GM19193 (cell line): Measurements from ENCODE around the gene ABL2.

Experiments
- POLR2A ChIP-seq: IDR thresholded peaks from 4 replicates; pipeline ENCODE4 v1.6.1; 2011; ENCODE audit not compliant: insufficient read depth, insufficient read length; ENCODE audit errors: extremely low read depth

ABL2 gene

DNA sequence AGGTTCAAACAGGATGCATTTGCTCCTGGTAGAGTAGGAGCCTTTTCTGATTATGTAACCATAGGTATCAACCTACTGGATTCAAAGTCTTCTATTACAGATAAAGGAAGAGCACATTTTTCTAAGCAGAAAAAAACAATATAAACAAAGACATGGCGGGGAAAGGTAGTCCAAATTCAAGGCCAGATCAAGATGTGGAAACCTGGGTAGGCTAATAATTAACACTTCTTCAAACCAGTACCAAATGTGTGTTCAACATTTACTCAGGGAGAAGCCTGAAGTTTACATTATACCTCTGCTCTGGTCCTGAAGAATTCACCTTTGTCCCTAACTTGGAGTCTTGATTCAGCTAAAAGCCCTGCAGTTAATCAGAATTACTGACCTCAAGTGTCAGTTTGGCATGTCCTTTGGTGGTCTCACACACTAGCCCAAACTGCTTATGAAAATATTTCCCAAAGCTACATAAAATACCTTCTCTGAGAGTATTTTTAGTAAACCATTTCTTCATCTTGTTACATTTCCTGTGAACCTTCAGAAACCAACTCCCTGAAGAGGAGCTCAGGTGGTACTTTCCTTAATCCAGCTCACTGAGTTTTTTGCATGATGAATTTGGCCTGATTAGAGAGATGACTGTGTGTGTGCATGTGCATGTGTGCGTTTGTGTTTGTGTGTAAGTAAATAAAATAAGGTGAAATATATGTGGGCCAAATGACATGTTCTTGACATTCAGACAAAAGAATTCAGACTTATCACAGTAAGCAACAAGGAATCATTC lies 77.4 kb downstream of the ABL2 start:
- TF ChIP-seq POLR2A: no peak

DNA sequence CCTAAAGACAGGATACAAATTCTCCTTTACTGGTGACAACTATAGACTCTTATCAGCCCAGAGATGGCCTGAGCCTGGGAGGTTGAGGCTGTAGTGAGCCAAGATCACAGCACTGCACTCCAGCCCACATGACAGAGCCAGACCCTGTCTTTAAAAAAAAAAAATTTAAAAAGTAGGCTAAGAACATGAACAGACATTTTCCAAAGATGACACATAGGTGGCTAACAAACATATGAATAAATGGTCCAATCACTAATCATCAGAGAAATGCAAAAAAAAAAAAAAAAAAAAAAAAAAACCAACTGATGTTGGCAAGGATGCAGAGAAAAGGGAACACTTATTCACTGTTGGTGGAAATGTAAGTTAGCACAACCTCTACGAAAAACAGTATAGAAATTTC lies 82.6 kb downstream of the ABL2 start:
- no peak for TF ChIP-seq POLR2A

DNA sequence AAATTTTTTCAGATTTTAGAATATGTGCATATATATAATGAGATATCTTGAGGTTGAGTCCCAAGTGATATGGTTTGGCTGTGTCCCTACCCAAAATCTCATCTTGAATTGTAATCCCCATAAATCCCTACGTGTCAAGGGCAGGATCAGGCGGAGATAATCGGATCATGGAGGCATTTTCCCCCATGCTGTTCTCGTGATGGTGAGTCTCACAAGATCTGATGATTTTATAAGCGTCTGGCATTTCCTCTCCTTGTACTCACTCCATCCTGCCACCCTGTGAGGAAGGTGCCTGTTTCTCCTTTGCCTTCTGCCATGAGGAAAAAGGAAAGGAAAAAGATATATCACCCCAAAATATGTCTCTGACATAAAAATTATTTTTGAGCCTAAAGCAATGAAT lies 83.0 kb downstream of the ABL2 start:
- TF ChIP-seq POLR2A: no peak

- TF ChIP-seq POLR2A: no peak
Measured at GRCh38 chr1:179145521-179145920, 84.0 kb downstream of the ABL2 start.

DNA sequence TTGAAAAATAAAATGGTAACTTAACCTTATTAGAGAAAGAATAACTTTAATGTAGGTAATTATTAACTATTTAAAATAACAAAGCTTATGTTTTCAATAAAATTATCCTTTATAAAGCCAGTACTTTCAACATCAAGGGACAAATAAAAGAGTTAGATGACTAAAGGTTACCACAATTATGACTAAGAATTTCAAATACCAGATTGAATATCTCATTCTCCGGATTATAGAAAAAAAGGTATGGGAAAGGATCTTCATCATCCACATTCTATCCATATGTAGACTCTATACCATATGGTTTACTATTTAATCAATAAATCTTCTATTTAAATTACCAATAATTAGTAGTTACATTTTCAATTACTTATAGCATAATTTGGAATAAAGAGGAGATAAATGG lies 84.9 kb downstream of the ABL2 start:
- TF ChIP-seq POLR2A: no peak

DNA sequence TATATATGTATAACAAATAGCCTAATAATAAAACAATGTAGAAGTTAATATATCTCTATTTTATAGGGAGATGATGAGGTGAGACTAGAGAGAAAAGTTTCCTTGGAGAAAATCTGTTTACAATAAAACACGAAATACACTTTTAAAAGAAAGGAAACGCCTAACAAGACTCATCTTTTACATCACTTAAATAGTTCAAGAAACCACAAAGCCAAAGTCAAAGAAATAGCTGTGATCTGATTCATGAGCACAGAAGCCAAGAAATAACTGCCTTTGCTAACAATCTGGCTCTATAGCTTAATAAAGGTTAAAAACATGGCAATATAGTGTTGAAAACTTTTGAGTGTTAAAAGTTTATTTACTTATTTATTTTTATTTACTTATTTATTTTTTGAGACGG lies 86.2 kb downstream of the ABL2 start:
- no peak for TF ChIP-seq POLR2A

DNA sequence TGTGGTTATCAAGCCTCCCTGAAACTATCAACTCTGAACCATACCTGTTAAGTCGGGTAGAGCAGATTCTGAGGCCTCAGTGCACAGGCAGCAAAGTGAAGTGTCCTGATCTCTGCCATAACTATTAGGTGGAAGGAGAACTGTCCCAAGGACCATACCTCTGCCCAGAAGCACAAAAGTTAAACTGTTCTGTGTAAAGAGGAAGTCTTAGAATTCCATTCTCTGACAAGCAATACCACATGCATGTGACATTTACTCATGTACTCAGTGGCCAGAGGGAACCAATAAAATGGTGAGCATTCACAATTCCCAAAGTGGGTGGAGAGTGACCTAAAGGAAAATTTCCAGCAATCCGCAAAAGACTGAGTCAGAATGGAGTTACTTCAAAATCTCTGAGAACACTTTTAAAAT lies 86.6 kb downstream of the ABL2 start:
- TF ChIP-seq POLR2A: no peak

- no peak for TF ChIP-seq POLR2A
Measured at GRCh38 chr1:179141592-179142251, 87.8 kb downstream of the ABL2 start.

GRCh38 chr1:179137617-179138255 lies 91.7 kb downstream of the ABL2 start:
- TF ChIP-seq POLR2A: no peak

DNA sequence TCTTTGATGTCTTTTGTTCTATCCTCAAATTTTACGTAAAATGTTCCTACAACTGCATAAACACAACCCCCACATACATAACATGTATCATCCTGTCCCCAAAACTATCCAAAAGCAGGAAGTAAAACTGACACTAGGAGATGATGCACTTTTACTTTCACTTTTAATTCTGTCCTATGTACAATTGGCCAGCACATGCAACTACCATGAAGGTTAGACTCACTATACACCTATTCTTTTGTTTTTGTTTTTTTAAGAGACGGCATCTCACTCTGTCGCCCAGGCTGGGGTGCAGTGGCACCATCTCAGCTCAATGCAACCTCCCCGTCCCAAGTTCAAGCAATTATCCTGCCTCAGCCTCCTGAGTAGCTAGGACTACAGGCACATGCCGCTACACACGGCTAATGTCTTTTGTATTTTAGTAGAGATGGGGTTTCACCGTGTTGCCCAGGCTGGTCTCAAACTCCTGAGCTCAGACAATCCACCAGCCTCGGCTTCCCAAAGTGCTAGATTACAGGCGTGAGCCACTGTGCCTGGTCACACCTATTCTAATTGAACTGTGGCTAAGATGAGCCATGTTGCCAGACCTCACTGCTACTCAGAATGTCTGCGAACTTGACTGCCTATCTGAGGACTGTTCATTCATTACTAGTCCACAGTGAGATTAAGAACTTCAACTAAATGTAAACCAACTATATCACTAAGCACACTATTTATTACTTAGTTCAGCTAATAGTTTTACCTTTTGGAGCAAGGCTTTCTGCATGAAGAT lies 99.6 kb downstream of the ABL2 start:
- TF ChIP-seq POLR2A: no peak

GRCh38 chr1:179128520-179128919 lies 101.0 kb downstream of the ABL2 start:
- no peak for TF ChIP-seq POLR2A

- TF ChIP-seq POLR2A: no peak
Measured at GRCh38 chr1:179127163-179127895, 102.1 kb downstream of the ABL2 start.

DNA sequence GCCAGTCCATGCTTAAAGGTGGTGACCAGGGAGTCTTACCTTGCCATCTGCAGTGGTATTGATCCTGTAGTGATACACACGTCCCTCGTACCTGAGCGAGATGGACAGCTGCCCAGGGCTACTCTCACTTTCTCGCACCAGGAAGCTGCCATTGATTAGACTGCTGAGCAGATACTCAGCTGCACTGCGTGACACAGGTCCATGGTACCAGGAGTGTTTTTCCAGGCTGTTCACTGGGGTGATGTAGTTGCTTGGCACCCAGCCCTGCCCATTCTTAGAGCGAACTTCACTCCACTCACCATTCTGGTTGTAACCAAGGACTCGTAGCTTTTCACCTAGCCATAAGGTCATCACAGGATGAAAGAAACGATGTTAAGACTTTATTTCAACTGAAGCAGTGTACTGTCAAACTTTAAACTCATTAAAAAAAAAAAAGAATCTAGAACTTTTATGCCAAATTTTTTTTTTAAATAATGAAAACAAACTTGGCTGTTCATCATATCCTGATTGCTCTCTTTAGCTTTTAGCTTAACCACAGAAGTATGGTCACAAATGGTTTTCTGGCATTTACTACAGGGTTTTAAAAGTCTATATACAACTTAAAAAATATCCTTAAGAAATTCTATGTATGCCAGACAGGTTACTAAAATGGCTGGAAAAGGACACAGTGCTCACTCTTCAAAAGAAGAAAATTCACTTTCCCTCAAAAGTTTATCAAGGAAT lies 103.0 kb downstream of the ABL2 start:
- no peak for TF ChIP-seq POLR2A

- TF ChIP-seq POLR2A: no peak
Measured at GRCh38 chr1:179124873-179125272, 104.6 kb downstream of the ABL2 start.

DNA sequence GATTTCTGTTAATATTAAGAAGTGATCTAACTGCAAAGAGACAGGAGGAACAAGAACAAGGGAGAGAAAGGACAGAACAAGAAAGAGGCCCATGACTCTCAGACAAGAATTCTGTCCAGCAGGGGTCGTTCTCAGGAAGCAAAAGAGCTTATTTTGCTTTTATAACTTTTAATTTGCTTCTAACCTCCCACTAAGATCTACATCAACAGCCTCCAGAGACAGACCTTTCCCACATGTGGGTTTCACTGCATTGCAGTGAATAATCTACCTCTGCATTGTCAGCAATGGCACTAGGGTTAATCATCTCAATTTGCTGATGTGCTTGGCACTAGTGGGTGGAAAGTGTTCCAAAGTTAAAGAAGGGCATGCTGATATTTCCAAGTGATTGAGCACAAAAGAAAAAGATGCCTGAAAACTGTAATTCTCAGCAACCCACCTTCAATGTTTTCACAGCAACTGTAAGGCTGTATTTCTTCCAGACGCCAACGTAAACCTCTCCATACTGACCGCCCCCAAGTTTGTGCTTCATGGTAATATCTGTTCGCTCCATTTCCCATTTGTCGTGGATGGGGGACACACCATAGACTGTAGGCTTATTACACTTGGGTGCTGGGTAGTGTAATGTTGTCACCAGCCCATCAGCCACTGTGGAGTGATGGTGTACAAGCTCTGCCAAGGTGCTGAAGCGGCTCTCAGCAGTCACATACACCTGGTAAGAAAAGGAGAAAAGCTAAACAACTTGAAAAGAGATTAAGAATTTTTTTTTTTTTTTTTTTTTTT lies 108.1 kb downstream of the ABL2 start:
- TF ChIP-seq POLR2A: no peak
